Parietal lobe (tissue), 1 donor: ENCODE results near the gene FOXJ2. TPM values are rescaled to one million over a fixed set of nuclear protein-coding genes. Genes with fewer than 3 reads are reported as not detected.

Source experiments
- total RNA-seq: library from RNA; depleted of rRNA; stranded (reverse); fragments of >200 nt; gene quantifications from one replicate; pipeline ENCODE4 v1.2.3, GENCODE V29; 2014

Gene FOXJ2
- 10.6 TPM for total RNA-seq

DNA sequence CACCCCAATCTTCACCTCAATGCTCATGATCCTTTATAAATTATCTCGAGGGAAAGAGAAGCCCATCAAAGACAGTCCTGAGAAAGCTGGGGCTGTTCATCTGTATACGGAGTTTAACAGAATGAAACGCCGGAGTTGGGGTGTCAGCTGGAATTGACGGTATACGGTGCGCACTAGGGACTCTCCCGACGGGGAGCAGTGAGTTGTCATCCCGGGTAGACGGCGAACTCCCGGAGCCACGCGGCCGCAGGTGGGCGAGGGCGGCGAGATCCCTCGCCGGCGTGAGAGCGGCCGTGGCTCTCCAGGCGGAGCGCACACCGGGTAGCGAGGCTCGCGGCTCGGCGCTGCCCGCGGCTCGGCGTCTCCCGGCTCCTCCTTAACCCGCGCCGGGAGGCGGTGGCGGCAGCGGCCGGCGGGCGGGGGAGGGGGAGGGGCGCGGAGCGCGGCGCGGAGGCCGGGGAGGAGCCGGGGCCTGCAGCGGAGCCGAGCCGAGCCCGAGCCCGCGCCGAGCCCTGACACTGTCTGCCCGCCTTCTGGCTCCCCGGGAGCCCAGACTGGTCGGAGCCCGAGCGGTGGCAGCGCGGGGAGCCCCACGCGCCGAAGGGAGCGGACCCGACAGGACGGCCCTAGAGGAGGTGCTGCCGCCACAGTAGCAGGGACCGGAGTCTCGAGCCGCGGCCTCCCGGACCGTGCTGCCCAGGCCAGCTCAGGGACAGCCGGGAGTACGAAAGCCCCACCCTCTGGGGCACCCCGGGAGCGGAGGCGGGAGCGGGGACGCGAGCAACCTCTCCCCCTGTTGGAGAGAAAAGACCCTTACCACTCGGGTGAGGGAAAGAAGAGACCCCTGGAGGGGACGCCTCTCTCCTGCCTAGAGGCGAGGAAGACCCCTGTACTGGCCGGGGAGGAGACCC lies at the start of gene FOXJ2:
Gene FOXJ2 (plus strand): TSS at position 475 of the 911 bp plus-strand sequence. CDS start 7,117 bp downstream, outside the sequence.

DNA sequence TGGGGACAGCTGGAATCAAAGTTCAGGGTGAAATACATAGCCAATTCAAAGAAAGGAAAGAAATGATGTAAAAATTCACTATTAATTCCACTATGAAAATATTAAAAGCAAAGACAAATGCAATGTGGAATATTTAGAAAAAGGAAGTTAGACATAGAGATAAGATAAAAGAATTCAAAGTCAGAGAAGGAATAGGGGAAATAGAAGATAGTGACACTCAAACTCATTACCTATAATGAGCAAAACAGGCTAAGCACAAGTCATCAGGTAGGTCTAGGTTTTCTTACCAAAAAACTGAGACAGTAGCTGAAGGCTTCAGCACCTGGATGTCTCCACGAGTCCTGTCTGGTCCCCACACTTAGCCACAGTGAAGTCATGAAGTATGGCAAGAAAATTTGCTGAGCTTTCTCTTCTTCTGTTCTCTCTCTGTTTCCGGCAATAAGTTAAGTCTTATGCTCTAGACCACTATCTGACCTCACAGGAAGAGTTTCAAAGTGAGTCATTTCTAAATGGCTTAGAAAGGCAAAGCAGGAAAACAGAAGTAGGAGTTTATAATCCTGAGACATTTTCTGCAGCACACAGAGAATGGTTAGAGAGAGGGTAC lies 33.6 kb downstream of the FOXJ2 start, which contains the start of gene C3AR1:
Gene C3AR1 (minus strand): TSS at position 369 of the 604 bp plus-strand sequence. CDS start 6,174 bp downstream, outside the sequence.

Other genes starting within 250 kb of the FOXJ2 start
- under 0.01 TPM for gene NANOG, start 243.3 kb upstream of the FOXJ2 start, total RNA-seq
- gene SLC2A14, start 159.8 kb upstream of the FOXJ2 start, total RNA-seq: not detected
- 59.5 TPM for gene SLC2A3, start 96.5 kb upstream of the FOXJ2 start, total RNA-seq
- gene C3AR1, start 33.6 kb downstream of the FOXJ2 start, total RNA-seq: 0.63 TPM
- gene NECAP1, start 49.6 kb downstream of the FOXJ2 start, total RNA-seq: 200 TPM
- gene CLEC4A, start 90.9 kb downstream of the FOXJ2 start, total RNA-seq: 3.8 TPM
- not detected for gene ZNF705A, start 124.3 kb downstream of the FOXJ2 start, total RNA-seq
- not detected for gene FAM90A1, start 194.9 kb downstream of the FOXJ2 start, total RNA-seq